Hepatocyte (in vitro differentiated cells): ENCODE data around the gene IZUMO1. TPM values are rescaled to one million over a fixed set of nuclear protein-coding genes. Genes with fewer than 3 reads are reported as not detected.

Experiments used
- DNase-seq: peaks from one replicate; pipeline ENCODE4 v3.0.0-alpha.2; 2016; ENCODE audit warnings: low spot score
- H2AFZ ChIP-seq: fragments of 200-600 bp; sonication (generic); 2 replicates; pipeline ENCODE4 v1.6.0; 2016; ENCODE audit warnings: antibody characterized with exemption, mild to moderate bottlenecking
- H3K27ac ChIP-seq: fragments of 200-600 bp; sonication (generic); 2 replicates; pipeline ENCODE4 v1.5.1; 2016; ENCODE audit warnings: mild to moderate bottlenecking
- H3K27me3 ChIP-seq: fragments of 200-600 bp; sonication (generic); 2 replicates; pipeline ENCODE4 v1.6.1; 2016
- H3K36me3 ChIP-seq: fragments of 200-600 bp; sonication (generic); replicated peaks from 2 replicates; pipeline ENCODE4 v1.5.1; 2016; ENCODE audit warnings: low read depth; ENCODE audit not compliant: insufficient read depth
- H3K4me1 ChIP-seq: fragments of 200-600 bp; sonication (generic); 2 replicates; pipeline ENCODE4 v1.5.1; 2016; ENCODE audit warnings: mild to moderate bottlenecking, moderate library complexity; ENCODE audit not compliant: insufficient read depth
- H3K4me2 ChIP-seq: fragments of 200-600 bp; sonication (generic); 2 replicates; pipeline ENCODE4 v1.6.0; 2016
- H3K4me3 ChIP-seq: fragments of 200-600 bp; sonication (generic); 2 replicates; pipeline ENCODE4 v1.5.1; 2016; ENCODE audit warnings: mild to moderate bottlenecking
- H3K79me2 ChIP-seq: fragments of 200-600 bp; sonication (generic); 2 replicates; pipeline ENCODE4 v1.6.0; 2017; ENCODE audit warnings: mild to moderate bottlenecking
- H3K9me2 ChIP-seq: fragments of 200-600 bp; sonication (generic); replicated peaks from 2 replicates; pipeline ENCODE4 v1.6.0; 2017; ENCODE audit warnings: mild to moderate bottlenecking; ENCODE audit not compliant: insufficient read depth
- H3K9me3 ChIP-seq: fragments of 200-600 bp; sonication (generic); 2 replicates; pipeline ENCODE4 v1.5.1; 2016; ENCODE audit warnings: low read depth, mild to moderate bottlenecking
- H4K20me1 ChIP-seq: fragments of 200-600 bp; sonication (generic); 2 replicates; pipeline ENCODE4 v1.6.0; 2016; ENCODE audit warnings: mild to moderate bottlenecking; ENCODE audit not compliant: insufficient read depth, poor library complexity, severe bottlenecking
- EZH2 ChIP-seq: fragments of 200-600 bp; sonication (generic); IDR thresholded peaks from 2 replicates; pipeline ENCODE4 v1.6.1; 2016; ENCODE audit warnings: antibody characterized with exemption, mild to moderate bottlenecking, borderline replicate concordance
- EZH2phosphoT487 ChIP-seq: fragments of 200-600 bp; sonication (generic); IDR thresholded peaks from one replicate; pipeline ENCODE4 v1.6.1; 2018; ENCODE audit warnings: antibody characterized with exemption, mild to moderate bottlenecking, low read depth, moderate library complexity; ENCODE audit not compliant: unreplicated experiment, severe bottlenecking
- WGBS: methylation state at CpG from one replicate; pipeline ENCODE4 v1.1.6; 2016; ENCODE audit warnings: low lambda C conversion rate; ENCODE audit errors: missing lambda C conversion rate; 5-methylcytosine and 5-hydroxymethylcytosine counted together
- polyA plus RNA-seq: library from polyadenylated mRNA; unstranded; fragments of >200 nt; fragmentation: Nextera tagmentation; extraction: Ambion mirVana; gene quantifications from 2 replicates; pipeline ENCODE4 v1.2.1, GENCODE V29; 2016
- total RNA-seq: library from RNA; depleted of rRNA; stranded (reverse); fragments of >200 nt; gene quantifications from 2 replicates; pipeline ENCODE4 v1.2.3, GENCODE V29; 2014
- TF ChIP-seq, protein P1 (sequence below): fragments of 200-600 bp; sonication (generic); IDR thresholded peaks from 2 replicates; pipeline ENCODE4 v1.5.1; 2016; ENCODE audit warnings: antibody characterized with exemption, mild to moderate bottlenecking; ENCODE audit not compliant: poor library complexity

IZUMO1 gene
- total and polyA plus RNA-seq, 2 experiments from 2014 or later: 0.52 to 0.57 TPM

DNA sequence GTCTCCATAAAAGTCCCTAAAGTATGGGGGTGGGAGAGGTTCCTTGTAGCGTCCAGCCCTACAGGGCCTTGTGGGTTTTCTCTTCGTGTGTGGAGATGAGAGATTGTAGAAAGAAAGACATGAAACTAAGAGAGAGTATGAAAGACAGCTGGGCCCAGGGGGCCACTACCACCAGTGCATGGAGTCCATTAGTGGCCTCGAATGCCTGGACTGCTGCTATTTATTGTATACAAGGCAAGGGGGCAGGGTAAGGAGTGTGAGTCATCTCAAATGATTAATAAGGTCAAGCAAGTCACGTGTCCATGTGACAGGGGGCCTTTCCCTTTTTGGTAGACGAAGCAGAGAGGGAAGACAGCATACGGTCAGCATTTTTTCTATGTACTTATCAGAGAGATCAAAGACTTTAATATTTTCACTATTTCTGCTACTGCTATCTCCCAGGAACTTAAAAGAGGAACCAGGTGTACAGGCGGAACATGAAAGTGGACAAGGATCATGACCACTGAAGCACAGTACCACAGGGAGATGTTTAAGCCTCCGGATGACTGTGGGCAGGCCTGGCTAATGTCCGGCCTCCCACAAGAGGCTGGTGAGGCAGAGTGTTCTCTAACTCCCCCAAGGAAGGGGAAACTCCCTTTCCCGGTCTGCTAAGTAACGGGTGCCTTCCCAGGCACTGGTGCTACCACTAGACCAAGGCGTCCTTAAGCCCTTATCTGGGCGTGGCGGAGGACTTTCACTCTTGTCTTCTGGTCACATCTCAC, 34.1 kb upstream of the IZUMO1 start:
- DNase-seq: peak; percentile 60
- peak overlapping the region; percentile 55 for H3K27ac ChIP-seq

DNA sequence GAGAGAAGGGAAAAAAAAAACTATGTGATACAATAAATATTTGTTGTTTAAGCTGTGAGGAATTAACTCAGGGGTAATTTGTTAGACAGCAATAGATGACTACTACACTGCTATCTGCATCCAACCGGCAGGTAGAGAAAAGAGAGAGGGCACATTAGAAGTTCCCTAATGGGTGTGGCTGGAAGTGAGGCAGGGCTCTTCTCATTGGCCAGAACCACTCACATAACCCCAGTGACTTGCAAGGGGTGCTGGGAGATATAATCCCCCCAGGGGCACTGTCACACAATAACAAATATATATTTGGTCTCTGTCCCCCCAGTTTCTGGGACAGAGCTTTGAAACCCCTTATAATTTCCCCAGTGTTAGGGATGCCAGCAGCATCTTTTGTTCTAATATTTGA, 32.9 kb upstream of the IZUMO1 start:
- H3K4me1 ChIP-seq: peaks cover 8% of the 10 kb centered on the region

More for the DNA sequence above, 34.1 kb upstream of the IZUMO1 start:
- no peaks in the 10 kb centered on the region for H3K36me3 ChIP-seq
- no peaks in the 10 kb centered on the region for H3K9me2 ChIP-seq
- H3K4me3 ChIP-seq: no peak overlapping the region
- TF ChIP-seq EZH2: no peak
- TF ChIP-seq, protein P1, sequence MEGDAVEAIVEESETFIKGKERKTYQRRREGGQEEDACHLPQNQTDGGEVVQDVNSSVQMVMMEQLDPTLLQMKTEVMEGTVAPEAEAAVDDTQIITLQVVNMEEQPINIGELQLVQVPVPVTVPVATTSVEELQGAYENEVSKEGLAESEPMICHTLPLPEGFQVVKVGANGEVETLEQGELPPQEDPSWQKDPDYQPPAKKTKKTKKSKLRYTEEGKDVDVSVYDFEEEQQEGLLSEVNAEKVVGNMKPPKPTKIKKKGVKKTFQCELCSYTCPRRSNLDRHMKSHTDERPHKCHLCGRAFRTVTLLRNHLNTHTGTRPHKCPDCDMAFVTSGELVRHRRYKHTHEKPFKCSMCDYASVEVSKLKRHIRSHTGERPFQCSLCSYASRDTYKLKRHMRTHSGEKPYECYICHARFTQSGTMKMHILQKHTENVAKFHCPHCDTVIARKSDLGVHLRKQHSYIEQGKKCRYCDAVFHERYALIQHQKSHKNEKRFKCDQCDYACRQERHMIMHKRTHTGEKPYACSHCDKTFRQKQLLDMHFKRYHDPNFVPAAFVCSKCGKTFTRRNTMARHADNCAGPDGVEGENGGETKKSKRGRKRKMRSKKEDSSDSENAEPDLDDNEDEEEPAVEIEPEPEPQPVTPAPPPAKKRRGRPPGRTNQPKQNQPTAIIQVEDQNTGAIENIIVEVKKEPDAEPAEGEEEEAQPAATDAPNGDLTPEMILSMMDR: no peak
- no peak for TF ChIP-seq EZH2phosphoT487
- no peak overlapping the region for H3K4me2 ChIP-seq
- H3K9me3 ChIP-seq: no peaks in the 10 kb centered on the region
- no peak overlapping the region for H2AFZ ChIP-seq
- H3K79me2 ChIP-seq: no peaks in the 10 kb centered on the region
- H3K27me3 ChIP-seq: no peaks in the 10 kb centered on the region
- H4K20me1 ChIP-seq: no peaks in the 10 kb centered on the region
- peaks cover 8% of the 10 kb centered on the region for H3K4me1 ChIP-seq
- WGBS: 53% methylated on average over 14 of the region's 14 CpGs

GRCh38 chr19:48777720-48778119, 31.0 kb upstream of the IZUMO1 start:
- Histone ChIP-seq H3K36me3 (no peaks in the 10 kb centered on the region), H3K9me3 (no peaks in the 10 kb centered on the region), H2AFZ (no peak overlapping the region), H3K9me2 (no peaks in the 10 kb centered on the region), H3K4me3 (no peak overlapping the region), H4K20me1 (no peaks in the 10 kb centered on the region), H3K4me1 (peaks cover 8% of the 10 kb centered on the region), H3K27ac (no peak overlapping the region), H3K4me2 (no peak overlapping the region), H3K79me2 (no peaks in the 10 kb centered on the region), H3K27me3 (no peaks in the 10 kb centered on the region)
- no peak for DNase-seq
- TF ChIP-seq EZH2 (no peak), EZH2phosphoT487 (no peak)
- TF ChIP-seq, protein P1: no peak
- WGBS: 93% methylated on average over 12 of the region's 12 CpGs

More for the DNA sequence above, 32.9 kb upstream of the IZUMO1 start:
- Histone ChIP-seq H3K27me3 (no peaks in the 10 kb centered on the region), H3K4me2 (no peak overlapping the region), H3K27ac (no peak overlapping the region), H4K20me1 (no peaks in the 10 kb centered on the region), H3K9me2 (no peaks in the 10 kb centered on the region), H3K79me2 (no peaks in the 10 kb centered on the region), H3K9me3 (no peaks in the 10 kb centered on the region), H2AFZ (no peak overlapping the region), H3K4me3 (no peak overlapping the region), H3K36me3 (no peaks in the 10 kb centered on the region)
- DNase-seq: no peak
- WGBS: 75% methylated on average over 1 of the region's 1 CpG
- TF ChIP-seq, protein P1: no peak
- TF ChIP-seq EZH2: no peak
- TF ChIP-seq EZH2phosphoT487: no peak
